ENCODE measurements around the gene CNTN5.

CNTN5 gene

GRCh38 chr11:100308202-100308601, 1287.5 kb downstream of the CNTN5 start:
- H3K9me3 Mint-ChIP-seq: peaks cover 15 to 21% of the 10 kb centered on the region in 2 donors

DNA sequence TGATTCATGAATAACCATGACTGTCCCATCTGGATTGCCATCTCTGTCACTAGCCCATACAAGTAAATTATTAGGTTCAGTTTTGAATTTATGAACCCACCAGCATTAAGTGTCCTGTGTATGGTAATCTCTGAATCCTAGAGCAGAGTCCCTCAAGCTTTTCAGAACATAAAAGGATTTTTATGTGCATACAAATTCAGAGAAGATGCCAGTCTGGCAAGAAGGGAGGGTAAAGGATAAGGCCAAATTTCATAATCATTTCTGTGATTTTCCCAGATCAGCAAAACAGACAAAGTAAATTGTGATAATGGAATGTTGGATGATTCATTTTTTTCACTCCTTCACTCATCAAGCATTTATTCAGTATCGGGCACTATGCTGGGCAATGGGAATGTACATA, 1295.2 kb downstream of the CNTN5 start:
- Mint-ChIP-seq H3K27ac (no peak overlapping the region), H3K27me3 (no peaks in the 10 kb centered on the region), H3K9me3 (peaks cover 19 to 22% of the 10 kb centered on the region in 2 donors), H3K4me1 (no peaks in the 10 kb centered on the region), H3K4me3 (no peak overlapping the region)
- ATAC-seq (no peak), DNase-seq (no peak)

More at GRCh38 chr11:100308202-100308601, 1287.5 kb downstream of the CNTN5 start:
- ATAC-seq: no peak
- DNase-seq: no peak
- Mint-ChIP-seq H3K27ac (no peak overlapping the region), H3K27me3 (no peaks in the 10 kb centered on the region), H3K4me1 (no peaks in the 10 kb centered on the region), H3K4me3 (no peak overlapping the region)

- ATAC-seq: no peak
- Mint-ChIP-seq H3K27ac (no peak overlapping the region), H3K9me3 (peaks cover 15 to 19% of the 10 kb centered on the region in 2 donors), H3K27me3 (no peaks in the 10 kb centered on the region), H3K4me3 (no peak overlapping the region), H3K4me1 (no peaks in the 10 kb centered on the region)
- DNase-seq: no peak
Observed at GRCh38 chr11:100316952-100317351, 1296.2 kb downstream of the CNTN5 start.

GRCh38 chr11:100319691-100320090, 1298.9 kb downstream of the CNTN5 start:
- H3K4me1 Mint-ChIP-seq: no peaks in the 10 kb centered on the region
- ATAC-seq: no peak
- no peak for DNase-seq
- H3K9me3 Mint-ChIP-seq: peaks cover 6 to 8% of the 10 kb centered on the region in 2 donors
- H3K27ac Mint-ChIP-seq: no peak overlapping the region
- H3K4me3 Mint-ChIP-seq: no peak overlapping the region
- H3K27me3 Mint-ChIP-seq: no peaks in the 10 kb centered on the region

DNA sequence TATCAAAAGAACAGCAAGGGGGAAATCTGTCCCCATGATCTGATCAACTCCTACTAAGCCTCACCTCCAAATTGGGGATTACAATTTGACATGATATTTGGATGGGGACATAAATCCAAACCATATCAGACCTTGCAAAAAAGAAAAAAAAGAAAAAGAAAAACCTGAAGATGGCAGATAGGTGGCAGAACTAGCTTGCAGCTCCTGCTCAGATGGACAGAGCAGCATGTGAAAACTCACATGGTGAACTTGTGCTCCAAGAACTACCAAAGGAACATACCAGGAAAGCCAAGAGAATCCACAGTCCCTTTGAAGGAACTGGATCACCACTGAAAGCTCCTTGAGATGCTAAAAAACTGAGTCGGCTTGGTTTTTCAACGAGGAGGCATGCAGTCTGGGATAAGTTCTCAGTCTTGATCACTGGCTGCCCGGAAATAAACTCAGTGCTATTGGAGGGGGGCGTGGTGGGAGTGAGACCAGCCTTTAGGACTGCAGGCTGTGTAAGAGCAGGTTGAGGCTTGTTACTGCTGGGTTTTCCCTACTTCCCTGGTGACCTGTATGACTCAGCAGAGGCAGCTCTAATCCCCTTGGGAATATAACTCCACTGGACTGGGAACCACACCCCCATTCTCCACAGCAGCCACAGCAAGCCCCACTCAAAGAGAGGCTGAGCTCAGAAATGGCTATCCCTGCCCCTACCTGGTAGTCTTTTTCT, 1308.0 kb downstream of the CNTN5 start:
- Mint-ChIP-seq H3K4me1 (no peaks in the 10 kb centered on the region), H3K27me3 (no peaks in the 10 kb centered on the region), H3K27ac (no peak overlapping the region), H3K4me3 (no peak overlapping the region), H3K9me3 (peaks cover 14 to 25% of the 10 kb centered on the region in 2 donors)
- DNase-seq: no peak
- no peak for ATAC-seq

- H3K4me1 Mint-ChIP-seq: no peaks in the 10 kb centered on the region
- no peak overlapping the region for H3K27ac Mint-ChIP-seq
- DNase-seq (no peak), ATAC-seq (no peak)
- H3K4me3 Mint-ChIP-seq: no peak overlapping the region
- H3K9me3 Mint-ChIP-seq: peaks cover 20 to 31% of the 10 kb centered on the region in 2 donors
- no peaks in the 10 kb centered on the region for H3K27me3 Mint-ChIP-seq
Observed at GRCh38 chr11:100329352-100329751, 1308.6 kb downstream of the CNTN5 start.

DNA sequence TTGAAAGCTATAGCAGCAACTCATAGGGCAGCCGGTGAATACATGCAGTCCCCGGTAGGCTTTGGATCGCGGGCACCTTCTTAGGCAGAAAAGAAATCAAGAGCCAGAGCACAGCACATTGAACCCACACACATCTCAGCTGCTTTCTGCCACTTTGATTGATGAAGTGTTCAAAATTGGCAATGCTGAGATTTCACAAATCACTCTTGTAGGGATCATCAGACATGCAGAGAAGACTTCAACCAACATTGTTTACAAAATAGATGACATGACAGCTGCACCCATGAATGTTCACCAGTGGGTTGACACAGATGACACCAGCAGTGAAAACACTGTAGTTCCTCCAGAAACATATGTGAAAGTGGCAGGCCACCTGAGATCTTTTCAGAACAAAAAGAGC, 1316.1 kb downstream of the CNTN5 start:
- ATAC-seq: no peak
- Mint-ChIP-seq H3K4me3 (no peak overlapping the region), H3K4me1 (no peaks in the 10 kb centered on the region), H3K27me3 (no peaks in the 10 kb centered on the region), H3K27ac (no peak overlapping the region), H3K9me3 (peaks cover 13 to 31% of the 10 kb centered on the region in 2 donors)
- no peak for DNase-seq

DNA sequence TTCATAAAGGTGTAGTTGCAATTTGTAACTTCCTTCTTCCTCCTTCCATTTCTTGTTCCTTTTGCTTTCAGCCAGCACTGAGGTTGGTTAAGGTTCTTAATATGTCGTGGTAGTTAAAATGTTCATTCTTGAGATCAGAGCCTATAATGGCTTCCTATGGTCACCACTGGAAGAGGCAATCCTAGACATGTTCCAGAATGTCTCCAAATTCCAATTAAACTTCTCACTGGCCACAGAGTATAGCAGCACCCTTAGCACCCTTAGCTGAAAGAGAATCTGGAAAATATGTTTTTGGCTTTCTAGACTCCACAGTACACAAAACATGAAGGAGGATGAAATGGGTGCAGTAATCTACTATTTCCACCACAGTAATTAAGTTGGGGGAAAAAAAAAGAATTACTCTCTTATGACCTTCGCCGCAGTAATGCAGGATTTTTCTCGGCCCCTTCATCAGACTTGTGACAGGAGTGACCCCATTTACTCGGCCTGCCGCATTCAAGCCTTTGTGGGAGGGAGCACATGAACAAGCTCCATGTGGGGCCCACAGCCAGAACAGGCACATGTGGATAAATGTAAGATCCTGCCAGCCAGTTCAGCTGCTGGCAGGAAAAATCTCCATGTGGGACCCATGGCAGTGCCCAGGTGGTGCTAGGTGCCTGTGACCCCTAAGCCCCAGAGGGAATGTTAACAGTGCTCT, 1317.5 kb downstream of the CNTN5 start:
- Mint-ChIP-seq H3K27me3 (no peaks in the 10 kb centered on the region), H3K4me3 (no peak overlapping the region), H3K9me3 (peaks cover 9 to 25% of the 10 kb centered on the region in 2 donors), H3K4me1 (no peaks in the 10 kb centered on the region), H3K27ac (no peak overlapping the region)
- ATAC-seq (no peak), DNase-seq (no peak)

DNA sequence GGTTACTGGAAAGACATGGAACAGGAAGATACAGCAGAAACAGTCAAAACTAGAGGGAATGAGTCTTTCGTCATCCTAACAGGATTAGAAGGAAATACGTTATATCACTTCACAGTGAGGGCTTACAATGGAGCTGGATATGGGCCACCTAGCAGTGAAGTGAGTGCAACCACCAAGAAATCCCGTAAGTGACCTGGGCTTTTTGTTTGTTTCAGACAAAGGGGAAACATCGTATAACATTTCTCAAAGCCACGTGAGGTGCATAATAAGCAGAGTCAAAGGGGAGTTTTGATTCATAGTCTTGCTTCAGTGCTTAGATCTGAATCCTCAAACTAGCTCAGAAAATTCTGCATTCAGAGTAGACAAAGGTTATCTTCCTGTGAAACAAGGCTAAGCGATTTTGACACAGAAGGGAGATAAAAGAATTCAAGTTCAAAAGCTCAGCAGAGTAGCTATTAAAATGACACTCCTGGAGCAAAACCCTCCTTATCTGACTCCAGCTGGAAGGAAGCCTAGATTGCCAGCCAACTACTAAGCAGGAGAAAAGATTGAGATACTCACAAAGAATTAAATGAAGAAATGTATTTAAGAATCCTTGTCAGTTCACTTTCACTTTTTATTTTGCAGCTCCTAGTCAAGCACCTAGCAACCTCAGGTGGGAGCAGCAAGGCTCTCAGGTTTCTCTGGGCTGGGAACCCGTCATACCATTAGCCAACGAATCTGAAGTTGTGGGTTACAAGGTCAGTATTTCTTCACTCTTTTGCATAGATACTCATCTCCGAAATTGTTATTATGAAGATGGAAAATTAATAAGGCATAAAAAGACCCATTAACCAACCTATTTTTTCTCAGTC, 1319.9 kb downstream of the CNTN5 start:
- H3K4me3 Mint-ChIP-seq: no peak overlapping the region
- H3K9me3 Mint-ChIP-seq: peaks cover 4 to 14% of the 10 kb centered on the region in 2 donors
- ATAC-seq (no peak), DNase-seq (no peak)
- H3K4me1 Mint-ChIP-seq: no peaks in the 10 kb centered on the region
- no peak overlapping the region for H3K27ac Mint-ChIP-seq
- no peaks in the 10 kb centered on the region for H3K27me3 Mint-ChIP-seq

DNA sequence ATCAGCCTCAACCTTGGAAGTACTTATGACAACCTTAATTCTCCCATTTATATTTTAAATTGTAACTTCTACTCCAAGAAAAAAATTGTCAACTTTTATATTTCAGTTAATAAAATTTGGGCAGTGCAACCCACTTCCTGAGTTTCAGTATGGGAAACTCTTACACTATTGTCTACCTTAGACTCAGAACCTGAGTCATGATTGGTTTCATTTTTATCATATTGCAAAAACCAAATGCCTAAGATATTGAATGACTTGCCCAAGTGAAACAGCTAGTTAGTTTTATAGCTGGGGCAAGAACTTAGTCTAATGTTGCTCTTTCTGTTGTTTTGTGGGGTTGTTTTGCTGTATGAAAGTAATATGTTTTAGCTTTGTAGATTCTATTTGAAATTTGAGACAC, 1332.3 kb downstream of the CNTN5 start:
- no peaks in the 10 kb centered on the region for H3K4me1 Mint-ChIP-seq
- no peaks in the 10 kb centered on the region for H3K27me3 Mint-ChIP-seq
- ATAC-seq (no peak), DNase-seq (no peak)
- peaks cover 0 to 17% of the 10 kb centered on the region in 2 donors for H3K9me3 Mint-ChIP-seq
- H3K4me3 Mint-ChIP-seq: no peak overlapping the region
- H3K27ac Mint-ChIP-seq: no peak overlapping the region

DNA sequence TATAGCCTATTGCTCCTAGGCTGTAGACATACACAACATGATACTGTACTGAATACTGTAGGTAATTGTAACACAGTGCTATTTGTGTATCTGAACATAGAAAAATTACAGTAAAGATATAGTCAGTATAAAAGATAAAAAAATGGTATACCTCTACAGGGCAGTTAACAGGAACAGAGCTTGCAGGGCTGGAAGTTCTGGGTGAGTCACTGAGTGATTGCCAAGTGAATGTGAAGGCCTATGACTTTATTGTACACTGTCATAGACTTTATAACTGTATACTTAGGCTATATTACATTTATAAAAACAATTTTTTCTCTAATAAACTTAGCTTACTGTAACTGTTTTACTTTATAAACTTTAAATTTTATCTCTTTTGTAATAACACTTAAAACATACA, 1334.0 kb downstream of the CNTN5 start:
- Mint-ChIP-seq H3K27ac (no peak overlapping the region), H3K27me3 (no peaks in the 10 kb centered on the region), H3K9me3 (peaks cover 0 to 10% of the 10 kb centered on the region in 2 donors), H3K4me1 (no peaks in the 10 kb centered on the region), H3K4me3 (no peak overlapping the region)
- DNase-seq: no peak
- no peak for ATAC-seq

DNA sequence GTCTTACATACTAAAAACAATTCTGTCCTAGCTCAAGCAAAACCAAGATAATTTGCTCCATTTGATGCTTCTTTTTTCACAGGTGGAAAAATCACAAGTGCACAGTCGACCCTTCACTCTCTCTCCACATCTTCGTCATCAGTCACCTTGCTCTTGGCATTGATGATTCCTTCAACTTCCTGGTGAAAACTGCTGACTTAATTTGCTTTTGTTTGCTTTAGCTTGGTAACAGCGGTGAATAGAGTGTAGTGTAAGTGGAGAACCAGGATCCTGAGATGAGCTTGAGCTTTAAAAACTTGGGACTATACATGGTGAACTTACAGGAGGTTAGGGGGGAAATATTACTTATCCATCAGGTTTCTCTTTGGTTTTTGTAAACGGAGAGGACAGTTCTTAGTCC, 1335.3 kb downstream of the CNTN5 start:
- DNase-seq (no peak), ATAC-seq (no peak)
- no peaks in the 10 kb centered on the region for H3K4me1 Mint-ChIP-seq
- H3K9me3 Mint-ChIP-seq: peaks cover 9% of the 10 kb centered on the region in 2 donors
- no peak overlapping the region for H3K27ac Mint-ChIP-seq
- no peak overlapping the region for H3K4me3 Mint-ChIP-seq
- H3K27me3 Mint-ChIP-seq: no peaks in the 10 kb centered on the region

DNA sequence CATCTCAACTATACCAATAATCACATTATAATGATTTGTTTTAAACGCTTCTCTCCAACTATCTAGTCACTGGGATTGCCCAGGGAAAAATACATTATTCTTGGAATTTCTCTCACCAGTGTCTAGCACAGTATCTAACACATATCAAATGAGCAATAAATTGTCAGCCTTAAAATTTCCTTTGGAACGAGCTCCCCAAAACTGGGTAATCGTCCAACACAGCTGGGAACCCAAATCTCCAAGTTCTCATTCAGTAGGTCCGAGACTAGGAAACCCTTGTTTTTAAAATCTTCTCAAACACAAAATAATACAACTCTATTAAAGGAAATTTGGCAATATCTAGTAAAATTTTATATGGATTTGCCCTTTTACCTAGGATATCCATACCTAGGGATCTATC, 1338.5 kb downstream of the CNTN5 start:
- DNase-seq (no peak), ATAC-seq (no peak)
- peaks cover 16 to 21% of the 10 kb centered on the region in 2 donors for H3K9me3 Mint-ChIP-seq
- no peak overlapping the region for H3K27ac Mint-ChIP-seq
- no peaks in the 10 kb centered on the region for H3K4me1 Mint-ChIP-seq
- no peak overlapping the region for H3K4me3 Mint-ChIP-seq
- no peaks in the 10 kb centered on the region for H3K27me3 Mint-ChIP-seq

GRCh38 chr11:100367892-100368291, 1347.1 kb downstream of the CNTN5 start:
- H3K9me3 Mint-ChIP-seq: peaks cover 10 to 16% of the 10 kb centered on the region in 2 donors
- DNase-seq (no peak), ATAC-seq (no peak)
- no peak overlapping the region for H3K27ac Mint-ChIP-seq
- no peaks in the 10 kb centered on the region for H3K27me3 Mint-ChIP-seq
- no peak overlapping the region for H3K4me3 Mint-ChIP-seq
- H3K4me1 Mint-ChIP-seq: no peaks in the 10 kb centered on the region

GRCh38 chr11:100383357-100383865, 1362.7 kb downstream of the CNTN5 start:
- ATAC-seq: no peak
- Mint-ChIP-seq H3K4me1 (no peaks in the 10 kb centered on the region), H3K4me3 (no peak overlapping the region), H3K27me3 (no peaks in the 10 kb centered on the region), H3K27ac (no peak overlapping the region), H3K9me3 (peaks cover 15 to 30% of the 10 kb centered on the region in 2 donors)
- no peak for DNase-seq
